GM12878 (cell line): ENCODE data around the gene MTHFR. TPM values are rescaled to one million over a fixed set of nuclear protein-coding genes. Genes with fewer than 3 reads are reported as not detected.

Source experiments
- ASH2L ChIP-seq: fragments of 300-600, 200-600 bp; sonication (generic); IDR thresholded peaks from 2 replicates; pipeline ENCODE4 v1.6.1; 2017; ENCODE audit warnings: low read depth, mild to moderate bottlenecking, borderline replicate concordance
- BCLAF1 ChIP-seq: fragments of 450-650 bp; IDR thresholded peaks from 2 replicates; pipeline ENCODE4 v1.6.1; 2017; ENCODE audit warnings: antibody characterized with exemption, mild to moderate bottlenecking, moderate library complexity
- CBFB ChIP-seq: IDR thresholded peaks from 2 replicates; pipeline ENCODE4 v1.6.1; 2016; ENCODE audit warnings: antibody characterized with exemption, low read depth
- CHD4 ChIP-seq: fragments of 200-600 bp; sonication (generic); IDR thresholded peaks from 2 replicates; pipeline ENCODE4 v1.6.1; 2016; ENCODE audit warnings: mild to moderate bottlenecking
- CUX1 ChIP-seq: IDR thresholded peaks from 2 replicates; pipeline ENCODE4 v1.6.1; 2012; ENCODE audit warnings: improper control_type of control experiment, low read depth, low read length; ENCODE audit not compliant: insufficient replicate concordance
- JUNB ChIP-seq: IDR thresholded peaks from 2 replicates; pipeline ENCODE4 v1.6.1; 2016; ENCODE audit warnings: antibody characterized with exemption, mild to moderate bottlenecking
- MTA2 ChIP-seq: fragments of 450-650 bp; IDR thresholded peaks from 2 replicates; pipeline ENCODE4 v1.6.1; 2016; ENCODE audit warnings: low read depth, mild to moderate bottlenecking, moderate library complexity
- MYB ChIP-seq: fragments of 150-350 bp; IDR thresholded peaks from 2 replicates; pipeline ENCODE4 v1.6.1; 2014; ENCODE audit warnings: mild to moderate bottlenecking, low read depth, low read length, borderline replicate concordance
- NFXL1 ChIP-seq: fragments of 450-650 bp; IDR thresholded peaks from 2 replicates; pipeline ENCODE4 v1.6.1; 2017; ENCODE audit warnings: antibody characterized with exemption, mild to moderate bottlenecking, borderline replicate concordance
- NFYB ChIP-seq: IDR thresholded peaks from 2 replicates; pipeline ENCODE4 v1.6.1; 2011; ENCODE audit warnings: low read depth, mild to moderate bottlenecking, low read length, improper control_type of control experiment, moderate library complexity; ENCODE audit not compliant: insufficient read depth
- PAX5 ChIP-seq: IDR thresholded peaks from 2 replicates; pipeline ENCODE4 v1.6.1; 2011; ENCODE audit warnings: low read depth, low read length, borderline replicate concordance
- RELB ChIP-seq: fragments of 450-650 bp; IDR thresholded peaks from 2 replicates; pipeline ENCODE4 v1.6.1; 2017; ENCODE audit warnings: low read depth, mild to moderate bottlenecking, moderate library complexity
- SMARCA5 ChIP-seq: fragments of 450-650 bp; IDR thresholded peaks from 2 replicates; pipeline ENCODE4 v1.6.1; 2017; ENCODE audit warnings: mild to moderate bottlenecking
- TARDBP ChIP-seq: IDR thresholded peaks from 2 replicates; pipeline ENCODE4 v1.6.1; 2016; ENCODE audit warnings: borderline replicate concordance
- YBX1 ChIP-seq: fragments of 450-650 bp; IDR thresholded peaks from 2 replicates; pipeline ENCODE4 v1.6.1; 2016; ENCODE audit warnings: antibody characterized with exemption
- ZNF274 ChIP-seq: IDR thresholded peaks from one replicate; pipeline ENCODE4 v1.8.0; 2011; ENCODE audit not compliant: insufficient read length, insufficient read depth
- ZNF622 ChIP-seq: fragments of 450-650 bp; IDR thresholded peaks from 2 replicates; pipeline ENCODE4 v1.6.1; 2017; ENCODE audit warnings: mild to moderate bottlenecking, inconsistent platforms
- ZNF687 ChIP-seq: fragments of 450-650 bp; IDR thresholded peaks from 2 replicates; pipeline ENCODE4 v1.6.1; 2017; ENCODE audit warnings: mild to moderate bottlenecking, moderate library complexity
- ZSCAN29 ChIP-seq: fragments of 450-650 bp; IDR thresholded peaks from 2 replicates; pipeline ENCODE4 v1.6.1; 2017; ENCODE audit warnings: mild to moderate bottlenecking, moderate library complexity
- polyA plus RNA-seq, 11 experiments: library from polyadenylated mRNA; depleted of rRNA in 4 of 11; unstranded in 6 of 11; stranded (reverse) in 5 of 11; fragments of >200 nt; fragmentation: Nextera tagmentation in 4 of 11; fragmentation: Illumina TruSeq in 1 of 11; extraction: Ambion mirVana in 4 of 11; extraction: Trizol in 1 of 11; gene quantifications; 1 replicate in 1 of 11; 2 replicates in 10 of 11; pipeline versions ENCODE4 v1.2.1 to v1.2.3, GENCODE V29; 2011 to 2016; ENCODE audit warnings: inconsistent platforms in 2 of 11, missing spikeins in 2 of 11, low read depth in 1 of 11
- total RNA-seq, 4 experiments: library from RNA; depleted of rRNA in 3 of 4; stranded (reverse); fragments of >200 nt in 3 of 4; fragmentation: Illumina TruSeq in 1 of 4; extraction: Trizol in 1 of 4; gene quantifications; 2 replicates each; pipeline versions ENCODE4 v1.2.1 to v1.2.3, GENCODE V29; 2013 to 2021

MTHFR gene
- total and polyA plus RNA-seq, 10 of the 15 experiments (the other 5 are each of a cell fraction or from before 2014, with no cell fraction given), result 1.0 to 16.8 (median 9.4) TPM

- TF ChIP-seq RELB, result peak; percentile 29; the same call in 1 of the 2 replicates
- TF ChIP-seq MTA2, result peak; percentile 70; the same call in 1 of the 2 replicates
- TF ChIP-seq ASH2L, result no peak
- TF ChIP-seq ZNF274, result no peak
- TF ChIP-seq YBX1, result no peak
- TF ChIP-seq NFXL1, result no peak
- TF ChIP-seq ZNF687, result peak; percentile 96
- TF ChIP-seq CBFB, result no peak
- TF ChIP-seq BCLAF1, result no peak
- no peak for TF ChIP-seq JUNB
- TF ChIP-seq ZNF622, result no peak
- no peak for TF ChIP-seq NFYB
- TF ChIP-seq CUX1, result no peak
- no peak for TF ChIP-seq SMARCA5
- no peak for TF ChIP-seq PAX5
- no peak for TF ChIP-seq TARDBP
- TF ChIP-seq ZSCAN29, result no peak
- TF ChIP-seq MYB, result no peak
- no peak for TF ChIP-seq CHD4
These were observed 3.2 kb downstream of the MTHFR start (continued) for GRCh38 chr1:11802616-11802972.
